ENCODE measurements around the gene TBC1D2.

The TBC1D2 gene

DNA sequence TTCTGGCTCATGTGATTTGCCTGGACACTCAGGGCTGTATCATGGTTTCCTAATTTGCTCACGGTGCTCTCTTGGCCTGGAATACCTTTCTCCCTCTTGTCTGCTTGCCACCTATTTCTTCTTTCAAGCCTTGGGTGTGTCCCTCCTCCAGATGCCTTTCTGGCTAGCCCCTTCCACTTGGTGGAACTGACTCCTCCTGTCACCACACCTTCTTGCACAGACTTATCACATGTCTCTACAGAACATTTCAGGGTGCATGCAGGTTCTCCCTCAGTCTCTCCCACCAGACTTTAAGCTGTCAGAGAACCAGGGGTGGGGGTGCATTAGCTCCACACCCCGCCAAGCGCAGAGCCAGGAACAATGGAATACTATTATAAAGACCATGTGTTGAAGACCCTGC lies 1.9 kb downstream of the TBC1D2 start:
- H3K27me3 ChIP-seq (ENCODE audit: insufficient read depth, poor library complexity, severe bottlenecking), result no peaks in the 10 kb centered on the region
- H3K4me3 ChIP-seq (replicated peaks; ENCODE audit: insufficient read depth, low read length), result 0 out of 2 replicates have a peak overlapping the region, but pooled peaks have one; percentile 92
- no peak for TF ChIP-seq SPI1 (IDR thresholded peaks at IDR 0.05; ENCODE audit: borderline replicate concordance, low read depth)
- TF ChIP-seq, protein P1, sequence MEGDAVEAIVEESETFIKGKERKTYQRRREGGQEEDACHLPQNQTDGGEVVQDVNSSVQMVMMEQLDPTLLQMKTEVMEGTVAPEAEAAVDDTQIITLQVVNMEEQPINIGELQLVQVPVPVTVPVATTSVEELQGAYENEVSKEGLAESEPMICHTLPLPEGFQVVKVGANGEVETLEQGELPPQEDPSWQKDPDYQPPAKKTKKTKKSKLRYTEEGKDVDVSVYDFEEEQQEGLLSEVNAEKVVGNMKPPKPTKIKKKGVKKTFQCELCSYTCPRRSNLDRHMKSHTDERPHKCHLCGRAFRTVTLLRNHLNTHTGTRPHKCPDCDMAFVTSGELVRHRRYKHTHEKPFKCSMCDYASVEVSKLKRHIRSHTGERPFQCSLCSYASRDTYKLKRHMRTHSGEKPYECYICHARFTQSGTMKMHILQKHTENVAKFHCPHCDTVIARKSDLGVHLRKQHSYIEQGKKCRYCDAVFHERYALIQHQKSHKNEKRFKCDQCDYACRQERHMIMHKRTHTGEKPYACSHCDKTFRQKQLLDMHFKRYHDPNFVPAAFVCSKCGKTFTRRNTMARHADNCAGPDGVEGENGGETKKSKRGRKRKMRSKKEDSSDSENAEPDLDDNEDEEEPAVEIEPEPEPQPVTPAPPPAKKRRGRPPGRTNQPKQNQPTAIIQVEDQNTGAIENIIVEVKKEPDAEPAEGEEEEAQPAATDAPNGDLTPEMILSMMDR (IDR thresholded peaks at IDR 0.05; ENCODE audit: insufficient read depth, low read length), result no peak
- no peak for DNase-seq (ENCODE audit: low read depth in 1 of 2, low spot score in 1 of 2)
- no peak overlapping the region for H3K27ac ChIP-seq (replicated peaks)

DNA sequence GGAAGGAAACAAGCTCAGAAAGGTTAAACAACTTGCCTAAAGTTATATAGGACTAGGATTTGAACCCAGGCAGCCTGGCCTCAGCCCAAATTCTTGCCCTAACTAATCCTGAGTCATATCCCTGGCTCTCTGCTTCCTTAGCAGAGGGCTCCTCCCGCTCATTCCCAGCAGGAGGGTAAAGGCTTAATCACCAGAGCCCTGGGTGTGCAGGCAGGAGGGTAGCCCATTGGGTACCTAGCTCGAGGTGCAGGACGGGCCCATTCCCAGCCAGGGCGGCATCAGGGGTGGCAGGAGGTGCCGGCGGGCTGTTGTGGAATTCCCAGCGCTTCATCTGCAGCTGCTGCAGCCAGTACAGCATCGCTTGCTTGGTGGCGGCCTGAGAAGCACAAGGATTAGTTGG lies 3.9 kb downstream of the TBC1D2 start:
- no peak for DNase-seq (ENCODE audit: low read depth in 1 of 2, low spot score in 1 of 2)
- Histone ChIP-seq H3K27ac (replicated peaks) (peak overlapping the region; percentile 42; the same call in 1 of the 2 replicates), H3K27me3 (ENCODE audit: insufficient read depth, poor library complexity, severe bottlenecking) (no peaks in the 10 kb centered on the region), H3K4me3 (replicated peaks; ENCODE audit: insufficient read depth, low read length) (no peak overlapping the region)
- TF ChIP-seq, protein P2, sequence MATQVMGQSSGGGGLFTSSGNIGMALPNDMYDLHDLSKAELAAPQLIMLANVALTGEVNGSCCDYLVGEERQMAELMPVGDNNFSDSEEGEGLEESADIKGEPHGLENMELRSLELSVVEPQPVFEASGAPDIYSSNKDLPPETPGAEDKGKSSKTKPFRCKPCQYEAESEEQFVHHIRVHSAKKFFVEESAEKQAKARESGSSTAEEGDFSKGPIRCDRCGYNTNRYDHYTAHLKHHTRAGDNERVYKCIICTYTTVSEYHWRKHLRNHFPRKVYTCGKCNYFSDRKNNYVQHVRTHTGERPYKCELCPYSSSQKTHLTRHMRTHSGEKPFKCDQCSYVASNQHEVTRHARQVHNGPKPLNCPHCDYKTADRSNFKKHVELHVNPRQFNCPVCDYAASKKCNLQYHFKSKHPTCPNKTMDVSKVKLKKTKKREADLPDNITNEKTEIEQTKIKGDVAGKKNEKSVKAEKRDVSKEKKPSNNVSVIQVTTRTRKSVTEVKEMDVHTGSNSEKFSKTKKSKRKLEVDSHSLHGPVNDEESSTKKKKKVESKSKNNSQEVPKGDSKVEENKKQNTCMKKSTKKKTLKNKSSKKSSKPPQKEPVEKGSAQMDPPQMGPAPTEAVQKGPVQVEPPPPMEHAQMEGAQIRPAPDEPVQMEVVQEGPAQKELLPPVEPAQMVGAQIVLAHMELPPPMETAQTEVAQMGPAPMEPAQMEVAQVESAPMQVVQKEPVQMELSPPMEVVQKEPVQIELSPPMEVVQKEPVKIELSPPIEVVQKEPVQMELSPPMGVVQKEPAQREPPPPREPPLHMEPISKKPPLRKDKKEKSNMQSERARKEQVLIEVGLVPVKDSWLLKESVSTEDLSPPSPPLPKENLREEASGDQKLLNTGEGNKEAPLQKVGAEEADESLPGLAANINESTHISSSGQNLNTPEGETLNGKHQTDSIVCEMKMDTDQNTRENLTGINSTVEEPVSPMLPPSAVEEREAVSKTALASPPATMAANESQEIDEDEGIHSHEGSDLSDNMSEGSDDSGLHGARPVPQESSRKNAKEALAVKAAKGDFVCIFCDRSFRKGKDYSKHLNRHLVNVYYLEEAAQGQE (IDR thresholded peaks at IDR 0.05; ENCODE audit: insufficient replicate concordance, low read depth), result no peak
- TF ChIP-seq, protein P1 (IDR thresholded peaks at IDR 0.05; ENCODE audit: insufficient read depth, low read length), result no peak
- TF ChIP-seq POLR2AphosphoS5 (IDR thresholded peaks at IDR 0.05; ENCODE audit: low read depth), result no peak
- TF ChIP-seq GABPA (IDR thresholded peaks at IDR 0.05; ENCODE audit: low read depth), result no peak
- TF ChIP-seq SPI1 (IDR thresholded peaks at IDR 0.05; ENCODE audit: borderline replicate concordance, low read depth), result no peak

DNA sequence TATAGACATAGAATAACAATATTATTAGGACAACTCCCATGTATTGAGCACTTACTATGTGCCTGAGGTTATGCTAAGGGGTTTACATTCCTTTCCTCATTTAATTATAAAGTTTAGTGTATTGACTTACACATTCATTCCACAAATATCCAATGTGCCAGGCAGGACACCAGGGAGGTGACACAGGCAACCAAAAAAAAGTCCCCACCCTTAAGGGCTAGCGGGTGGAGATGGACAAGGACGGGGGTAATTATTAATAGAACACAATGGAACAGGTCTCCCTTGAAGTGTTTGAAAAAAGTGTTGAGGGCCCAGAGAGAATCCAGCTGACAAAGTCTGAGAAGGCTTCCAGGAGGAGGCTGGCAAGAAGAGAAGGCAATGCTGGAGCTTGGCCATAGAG lies 5.7 kb downstream of the TBC1D2 start:
- peak overlapping the region; percentile 86 for H3K27ac ChIP-seq (replicated peaks)
- H3K4me3 ChIP-seq (replicated peaks; ENCODE audit: insufficient read depth, low read length), result no peak overlapping the region

More for the DNA sequence above, 5.7 kb downstream of the TBC1D2 start:
- TF ChIP-seq, protein P2 (IDR thresholded peaks at IDR 0.05; ENCODE audit: insufficient replicate concordance, low read depth), result no peak
- no peak for TF ChIP-seq SPI1 (IDR thresholded peaks at IDR 0.05; ENCODE audit: borderline replicate concordance, low read depth)
- TF ChIP-seq, protein P1 (IDR thresholded peaks at IDR 0.05; ENCODE audit: insufficient read depth, low read length), result no peak
- no peak for TF ChIP-seq GABPA (IDR thresholded peaks at IDR 0.05; ENCODE audit: low read depth)
- TF ChIP-seq POLR2AphosphoS5 (IDR thresholded peaks at IDR 0.05; ENCODE audit: low read depth), result no peak
- H3K27me3 ChIP-seq (ENCODE audit: insufficient read depth, poor library complexity, severe bottlenecking), result no peaks in the 10 kb centered on the region
- DNase-seq (ENCODE audit: low read depth in 1 of 2, low spot score in 1 of 2), result no peak

Data from HL-60 (cell line).